ENCODE results near the gene NUDT7. TPM values are rescaled to one million over a fixed set of nuclear protein-coding genes. Genes with fewer than 3 reads are reported as not detected.

The NUDT7 gene
- total RNA-seq, 1 experiment from 2014 or later: 5.2 TPM

- TF ChIP-seq FOSL1 (IDR thresholded peaks at IDR 0.05; ENCODE audit: low read depth): no peak
- no peak for TF ChIP-seq CBX3 (IDR thresholded peaks at IDR 0.05; ENCODE audit: low read depth)
- TF ChIP-seq ZNF274 (IDR thresholded peaks at IDR 0.05; ENCODE audit: low read depth, low read length): no peak
- TF ChIP-seq MAX (IDR thresholded peaks at IDR 0.05): no peak
- no peak for TF ChIP-seq TCF7L2 (IDR thresholded peaks at IDR 0.05; ENCODE audit: borderline replicate concordance, extremely low read depth, insufficient read depth, insufficient read length)
- TF ChIP-seq POLR2A (IDR thresholded peaks at IDR 0.05; ENCODE audit: borderline replicate concordance, extremely low read depth, insufficient read depth, insufficient read length): no peak
- no peak for TF ChIP-seq JUND (IDR thresholded peaks at IDR 0.05)
- TF ChIP-seq, protein P1, sequence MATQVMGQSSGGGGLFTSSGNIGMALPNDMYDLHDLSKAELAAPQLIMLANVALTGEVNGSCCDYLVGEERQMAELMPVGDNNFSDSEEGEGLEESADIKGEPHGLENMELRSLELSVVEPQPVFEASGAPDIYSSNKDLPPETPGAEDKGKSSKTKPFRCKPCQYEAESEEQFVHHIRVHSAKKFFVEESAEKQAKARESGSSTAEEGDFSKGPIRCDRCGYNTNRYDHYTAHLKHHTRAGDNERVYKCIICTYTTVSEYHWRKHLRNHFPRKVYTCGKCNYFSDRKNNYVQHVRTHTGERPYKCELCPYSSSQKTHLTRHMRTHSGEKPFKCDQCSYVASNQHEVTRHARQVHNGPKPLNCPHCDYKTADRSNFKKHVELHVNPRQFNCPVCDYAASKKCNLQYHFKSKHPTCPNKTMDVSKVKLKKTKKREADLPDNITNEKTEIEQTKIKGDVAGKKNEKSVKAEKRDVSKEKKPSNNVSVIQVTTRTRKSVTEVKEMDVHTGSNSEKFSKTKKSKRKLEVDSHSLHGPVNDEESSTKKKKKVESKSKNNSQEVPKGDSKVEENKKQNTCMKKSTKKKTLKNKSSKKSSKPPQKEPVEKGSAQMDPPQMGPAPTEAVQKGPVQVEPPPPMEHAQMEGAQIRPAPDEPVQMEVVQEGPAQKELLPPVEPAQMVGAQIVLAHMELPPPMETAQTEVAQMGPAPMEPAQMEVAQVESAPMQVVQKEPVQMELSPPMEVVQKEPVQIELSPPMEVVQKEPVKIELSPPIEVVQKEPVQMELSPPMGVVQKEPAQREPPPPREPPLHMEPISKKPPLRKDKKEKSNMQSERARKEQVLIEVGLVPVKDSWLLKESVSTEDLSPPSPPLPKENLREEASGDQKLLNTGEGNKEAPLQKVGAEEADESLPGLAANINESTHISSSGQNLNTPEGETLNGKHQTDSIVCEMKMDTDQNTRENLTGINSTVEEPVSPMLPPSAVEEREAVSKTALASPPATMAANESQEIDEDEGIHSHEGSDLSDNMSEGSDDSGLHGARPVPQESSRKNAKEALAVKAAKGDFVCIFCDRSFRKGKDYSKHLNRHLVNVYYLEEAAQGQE (IDR thresholded peaks at IDR 0.05; ENCODE audit: low read depth): no peak
These were observed 21.8 kb downstream of the NUDT7 start (continued) for GRCh38 chr16:77744141-77744540.

DNA sequence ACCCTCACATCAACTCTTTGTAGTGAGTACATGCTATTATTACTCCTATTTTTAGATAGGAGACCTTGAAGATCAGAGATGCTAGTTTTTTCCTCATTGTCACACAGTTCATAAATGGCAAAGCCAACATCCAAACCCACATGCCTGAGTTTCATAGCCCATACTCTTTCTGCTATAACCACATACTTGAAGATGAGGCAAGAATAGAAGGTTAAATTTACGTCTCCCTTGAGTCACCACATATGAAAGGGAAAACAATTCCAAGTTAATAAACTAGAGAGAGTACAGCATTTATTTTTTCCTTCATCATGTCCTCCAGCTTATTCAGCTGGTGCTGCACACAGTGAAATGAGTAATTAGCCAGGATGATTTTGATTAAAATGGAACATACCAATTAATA, 23.7 kb downstream of the NUDT7 start:
- ATAC-seq (no peak), DNase-seq (ENCODE audit: low read depth, low spot score) (no peak)
- no peak for TF ChIP-seq CBX3 (IDR thresholded peaks at IDR 0.05; ENCODE audit: low read depth)
- TF ChIP-seq EGR1 (IDR thresholded peaks at IDR 0.05; ENCODE audit: low read depth): no peak
- Histone ChIP-seq H2AFZ (ENCODE audit: low read depth, low read length, poor library complexity, severe bottlenecking) (no peak overlapping the region), H4K20me1 (ENCODE audit: insufficient read depth) (no peaks in the 10 kb centered on the region), H3K4me1 (ENCODE audit: control insufficient read depth in 1 of 2, insufficient read depth in 2 of 2, low read length in 2 of 2) (no peaks in the 10 kb centered on the region), H3K4me3 (replicated peaks in 1 of 2; ENCODE audit: low read depth in 1 of 2, low read length in 2 of 2) (no peak overlapping the region), H3K9me2 (ENCODE audit: insufficient read depth) (no peaks in the 10 kb centered on the region), H3K79me2 (ENCODE audit: insufficient read depth, low read length) (no peaks in the 10 kb centered on the region), H3K27ac (ENCODE audit: low read depth, low read length) (no peak overlapping the region), H3K36me3 (ENCODE audit: control insufficient read depth in 1 of 2, insufficient read depth in 2 of 2, low read length in 2 of 2) (no peaks in the 10 kb centered on the region), H3K27me3 (ENCODE audit: insufficient read depth, low read length) (peaks cover 33% of the 10 kb centered on the region), H3K9ac (ENCODE audit: low read length) (no peak overlapping the region), H3K9me3 (ENCODE audit: control insufficient read depth in 1 of 2, insufficient read depth in 1 of 2, low read depth in 1 of 2, low read length in 2 of 2) (no peaks in the 10 kb centered on the region), H3K4me2 (ENCODE audit: low read length) (no peak overlapping the region)
- intact Hi-C loops (cut with micrococcal nuclease): no loop called here
- ChIA-PET RAD21 (ENCODE audit: low non-redundant PET in 1 of 2, low total read pairs in 2 of 2, uncharacterized antibody in 2 of 2, unreplicated experiment in 2 of 2) (no interaction called here), CTCF (no interaction called here), POLR2A (no interaction called here)
- no TSS peak for BruUV-seq (replicated peaks)
